ENCODE results near the gene FAM110C.

The FAM110C gene

GRCh38 chr2:46471-47345 is at the start of gene FAM110C:
FAM110C (minus strand) TSS chr2:46505; CDS start chr2:46385, 120 bp downstream.
- TF ChIP-seq CTCF (IDR thresholded peaks at IDR 0.05; ENCODE audit: insufficient read depth, low read length, poor library complexity, severe bottlenecking) = no peak
- no peak for DNase-seq (ENCODE audit: extremely low read depth, insufficient read length)
- H3K27me3 ChIP-seq (replicated peaks; ENCODE audit: control insufficient read depth, insufficient read depth, low read length) = no peaks in the 10 kb centered on the region
- no peaks in the 10 kb centered on the region for H3K36me3 ChIP-seq (ENCODE audit: control insufficient read depth, insufficient read depth, low read length)
- H3K4me3 ChIP-seq (replicated peaks; ENCODE audit: low read depth, low read length) = no peak within 1 kb of the TSS

- no peak for TF ChIP-seq CTCF (IDR thresholded peaks at IDR 0.05; ENCODE audit: insufficient read depth, low read length, poor library complexity, severe bottlenecking)
- no peak overlapping the region for H3K4me3 ChIP-seq (replicated peaks; ENCODE audit: low read depth, low read length)
- H3K27me3 ChIP-seq (replicated peaks; ENCODE audit: control insufficient read depth, insufficient read depth, low read length) = no peaks in the 10 kb centered on the region
- no peak for DNase-seq (ENCODE audit: extremely low read depth, insufficient read length)
- H3K36me3 ChIP-seq (ENCODE audit: control insufficient read depth, insufficient read depth, low read length) = no peaks in the 10 kb centered on the region
Observed at GRCh38 chr2:92326-92725, 46.0 kb upstream of the FAM110C start.

GRCh38 chr2:90645-91312 is 44.5 kb upstream of the FAM110C start:
- no peaks in the 10 kb centered on the region for H3K36me3 ChIP-seq (ENCODE audit: control insufficient read depth, insufficient read depth, low read length)
- no peak for TF ChIP-seq CTCF (IDR thresholded peaks at IDR 0.05; ENCODE audit: insufficient read depth, low read length, poor library complexity, severe bottlenecking)
- H3K27me3 ChIP-seq (replicated peaks; ENCODE audit: control insufficient read depth, insufficient read depth, low read length) = no peaks in the 10 kb centered on the region
- no peak for DNase-seq (ENCODE audit: extremely low read depth, insufficient read length)
- H3K4me3 ChIP-seq (replicated peaks; ENCODE audit: low read depth, low read length) = no peak overlapping the region

GRCh38 chr2:85761-86160 is 39.5 kb upstream of the FAM110C start:
- Histone ChIP-seq H3K36me3 (ENCODE audit: control insufficient read depth, insufficient read depth, low read length) (no peaks in the 10 kb centered on the region), H3K4me3 (replicated peaks; ENCODE audit: low read depth, low read length) (no peak overlapping the region), H3K27me3 (replicated peaks; ENCODE audit: control insufficient read depth, insufficient read depth, low read length) (no peaks in the 10 kb centered on the region)
- TF ChIP-seq CTCF (IDR thresholded peaks at IDR 0.05; ENCODE audit: insufficient read depth, low read length, poor library complexity, severe bottlenecking) = no peak
- no peak for DNase-seq (ENCODE audit: extremely low read depth, insufficient read length)

GRCh38 chr2:84121-84520 is 37.8 kb upstream of the FAM110C start:
- DNase-seq (ENCODE audit: extremely low read depth, insufficient read length) = no peak

More at GRCh38 chr2:84121-84520, 37.8 kb upstream of the FAM110C start:
- no peak for TF ChIP-seq CTCF (IDR thresholded peaks at IDR 0.05; ENCODE audit: insufficient read depth, low read length, poor library complexity, severe bottlenecking)
- Histone ChIP-seq H3K4me3 (replicated peaks; ENCODE audit: low read depth, low read length) (no peak overlapping the region), H3K36me3 (ENCODE audit: control insufficient read depth, insufficient read depth, low read length) (no peaks in the 10 kb centered on the region), H3K27me3 (replicated peaks; ENCODE audit: control insufficient read depth, insufficient read depth, low read length) (no peaks in the 10 kb centered on the region)

All from GM06990 (cell line).